Renal cortical epithelial cell (primary cell): Measurements from ENCODE around the gene DSTN. TPM values are rescaled to one million over a fixed set of nuclear protein-coding genes. Genes with fewer than 3 reads are reported as not detected.
"Not testable (repeated sequence)": the region's sequence is repeated elsewhere in the genome, so short reads cannot be mapped to it uniquely, and the experiment has no call there.

ENCODE experiments used
- DNase-seq: peaks from one replicate; pipeline ENCODE4 v3.0.0-alpha.2; 2011; ENCODE audit warnings: low read depth
- total RNA-seq: library from RNA; depleted of rRNA; stranded (reverse); fragments of >200 nt; gene quantifications from 2 replicates; pipeline ENCODE4 v1.2.3, GENCODE V29; 2014

DSTN gene
- total RNA-seq, 1 donor from 2014 or later: 433 TPM

- no peak for DNase-seq
Observed at GRCh38 chr20:17651129-17651759, 81.4 kb downstream of the DSTN start.

GRCh38 chr20:17651760-17652388 is 82.0 kb downstream of the DSTN start:
- no peak for DNase-seq

GRCh38 chr20:17652411-17652810 is 82.5 kb downstream of the DSTN start:
- no peak for DNase-seq

- no peak for DNase-seq
Observed at GRCh38 chr20:17653835-17654648, 84.2 kb downstream of the DSTN start.

GRCh38 chr20:17654649-17655285 is 84.9 kb downstream of the DSTN start:
- peak; percentile 34 for DNase-seq

GRCh38 chr20:17655286-17655651 is 85.4 kb downstream of the DSTN start:
- no peak for DNase-seq

GRCh38 chr20:17655865-17656479 is 86.1 kb downstream of the DSTN start:
- no peak for DNase-seq

GRCh38 chr20:17657079-17657825 is 87.4 kb downstream of the DSTN start:
- no peak for DNase-seq

GRCh38 chr20:17657898-17658647 is 88.2 kb downstream of the DSTN start:
- DNase-seq: no peak

GRCh38 chr20:17658648-17658993 is 88.7 kb downstream of the DSTN start:
- DNase-seq: no peak

GRCh38 chr20:17659344-17659743 is 89.5 kb downstream of the DSTN start:
- not testable (repeated sequence) for DNase-seq

Other genes starting within 250 kb of the DSTN start
- gene BFSP1, start 38.7 kb upstream of the DSTN start, total RNA-seq: 2.3 and 7.5 TPM in 2 replicates
- gene RRBP1, start 112.2 kb downstream of the DSTN start, total RNA-seq: 103 and 338 TPM in 2 replicates
- not detected in 2 replicates for gene BANF2, start 129.9 kb downstream of the DSTN start, total RNA-seq